AG04450 (cell line): Measurements from ENCODE around the gene KRTAP1-5. TPM values are rescaled to one million over a fixed set of nuclear protein-coding genes. Genes with fewer than 3 reads are reported as not detected.
"Not testable (repeated sequence)": the region's sequence is repeated elsewhere in the genome, so short reads cannot be mapped to it uniquely, and the experiment has no call there.

Experiments
- CTCF ChIA-PET: fragments of 300-600, 350-600 bp; formaldehyde crosslinking; extraction: SDS; loops from one replicate; lab custom pipeline; 2022; ENCODE audit warnings: antibody characterized with exemption, inconsistent platforms; lab: Charles Lee
- POLR2A ChIA-PET: fragments of 350-600 bp; formaldehyde crosslinking; extraction: SDS; loops from one replicate; lab custom pipeline; 2021; ENCODE audit warnings: antibody characterized with exemption, inconsistent platforms; lab: Yijun Ruan, JAX
- DNase-seq: peaks from one replicate; pipeline ENCODE4 v3.0.0-alpha.2; 2011; ENCODE audit warnings: low read depth, low spot score
- H3K27ac ChIP-seq: one replicate; pipeline ENCODE4 v1.5.1; 2012; ENCODE audit warnings: low read depth, low read length, control low read depth
- H3K27me3 ChIP-seq: one replicate; pipeline ENCODE4 v1.6.0; 2012; ENCODE audit warnings: low read length; ENCODE audit not compliant: control insufficient read depth, insufficient read depth
- H3K4me3 ChIP-seq: 2 replicates; pipeline ENCODE4 v1.5.1; 2011; ENCODE audit warnings: mild to moderate bottlenecking, low read depth, low read length, control low read depth
- H3K9me3 ChIP-seq: 2 replicates; pipeline ENCODE4 v1.5.1; 2012; ENCODE audit warnings: low read length; ENCODE audit not compliant: control insufficient read depth, insufficient read depth
- polyA plus RNA-seq: library from polyadenylated mRNA; depleted of rRNA; stranded (reverse); fragments of >200 nt; gene quantifications from 2 replicates; pipeline ENCODE4 v1.2.3, GENCODE V29; 2011
- TF ChIP-seq, protein P1 (sequence below): IDR thresholded peaks from 2 replicates; pipeline ENCODE4 v1.5.1; 2011; ENCODE audit warnings: low read depth, low read length, control low read depth, inconsistent platforms

The KRTAP1-5 gene
- polyA plus RNA-seq, 1 experiment, result 16.9 TPM

DNA sequence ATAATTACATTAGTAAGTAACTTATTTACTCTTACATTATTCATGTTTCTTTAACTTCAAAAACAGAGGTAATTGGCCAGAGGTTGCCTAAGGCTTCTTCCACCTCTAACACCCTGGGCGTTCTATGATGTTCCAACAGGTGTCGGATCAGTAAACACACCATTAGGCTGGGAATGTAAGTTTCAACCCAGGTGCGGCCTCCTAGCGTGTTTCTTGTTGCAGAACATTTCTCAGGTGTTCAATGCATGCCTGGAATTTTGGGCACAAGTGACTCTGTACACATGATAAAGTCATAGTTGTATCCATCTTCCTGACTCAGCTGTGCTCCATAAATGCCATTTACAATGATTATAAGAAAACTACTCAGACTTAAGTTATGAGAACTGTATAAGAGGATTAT, 27.0 kb upstream of the KRTAP1-5 start:
- Histone ChIP-seq H3K27me3 (no peaks in the 10 kb centered on the region), H3K4me3 (no peak overlapping the region), H3K27ac (no peak overlapping the region), H3K9me3 (no peaks in the 10 kb centered on the region)
- ChIA-PET POLR2A (no interaction called here), CTCF (no interaction called here)
- DNase-seq, result no peak
- TF ChIP-seq, protein P1, sequence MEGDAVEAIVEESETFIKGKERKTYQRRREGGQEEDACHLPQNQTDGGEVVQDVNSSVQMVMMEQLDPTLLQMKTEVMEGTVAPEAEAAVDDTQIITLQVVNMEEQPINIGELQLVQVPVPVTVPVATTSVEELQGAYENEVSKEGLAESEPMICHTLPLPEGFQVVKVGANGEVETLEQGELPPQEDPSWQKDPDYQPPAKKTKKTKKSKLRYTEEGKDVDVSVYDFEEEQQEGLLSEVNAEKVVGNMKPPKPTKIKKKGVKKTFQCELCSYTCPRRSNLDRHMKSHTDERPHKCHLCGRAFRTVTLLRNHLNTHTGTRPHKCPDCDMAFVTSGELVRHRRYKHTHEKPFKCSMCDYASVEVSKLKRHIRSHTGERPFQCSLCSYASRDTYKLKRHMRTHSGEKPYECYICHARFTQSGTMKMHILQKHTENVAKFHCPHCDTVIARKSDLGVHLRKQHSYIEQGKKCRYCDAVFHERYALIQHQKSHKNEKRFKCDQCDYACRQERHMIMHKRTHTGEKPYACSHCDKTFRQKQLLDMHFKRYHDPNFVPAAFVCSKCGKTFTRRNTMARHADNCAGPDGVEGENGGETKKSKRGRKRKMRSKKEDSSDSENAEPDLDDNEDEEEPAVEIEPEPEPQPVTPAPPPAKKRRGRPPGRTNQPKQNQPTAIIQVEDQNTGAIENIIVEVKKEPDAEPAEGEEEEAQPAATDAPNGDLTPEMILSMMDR, result no peak

GRCh38 chr17:41052566-41052965, 25.6 kb upstream of the KRTAP1-5 start:
- TF ChIP-seq, protein P1, result no peak
- Histone ChIP-seq H3K9me3 (no peaks in the 10 kb centered on the region), H3K4me3 (no peak overlapping the region), H3K27me3 (no peaks in the 10 kb centered on the region), H3K27ac (no peak overlapping the region)
- CTCF ChIA-PET, result no interaction called here
- POLR2A ChIA-PET, result no interaction called here
- DNase-seq, result no peak

DNA sequence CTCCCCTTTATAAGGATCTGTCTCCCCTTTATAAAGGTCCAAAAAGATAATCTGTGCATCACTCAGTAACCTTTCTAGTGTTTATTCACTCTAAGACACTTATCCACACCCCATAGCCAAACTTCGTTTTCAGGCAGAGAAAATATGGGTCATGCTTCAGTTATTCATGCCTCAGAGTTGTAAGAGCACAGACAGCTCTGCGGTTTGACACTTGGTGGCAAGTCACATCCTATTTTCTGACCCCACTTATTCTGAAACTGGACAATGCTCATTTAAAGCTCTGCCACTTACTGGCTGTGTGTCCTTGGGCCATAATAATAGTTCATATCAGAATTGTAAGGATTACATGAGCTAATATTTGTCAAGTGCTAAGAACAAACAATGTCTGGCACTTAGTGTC, 22.1 kb upstream of the KRTAP1-5 start:
- H3K4me3 ChIP-seq, result no peak overlapping the region
- DNase-seq, result no peak
- no peaks in the 10 kb centered on the region for H3K9me3 ChIP-seq
- H3K27me3 ChIP-seq, result no peaks in the 10 kb centered on the region
- POLR2A ChIA-PET, result interaction anchor here (1.1 kb wide), 1 partner anchor 640 kb away, joined by 4 read pairs; no protein-coding TSS in a partner anchor
- CTCF ChIA-PET, result no interaction called here
- H3K27ac ChIP-seq, result no peak overlapping the region
- TF ChIP-seq, protein P1, result no peak

DNA sequence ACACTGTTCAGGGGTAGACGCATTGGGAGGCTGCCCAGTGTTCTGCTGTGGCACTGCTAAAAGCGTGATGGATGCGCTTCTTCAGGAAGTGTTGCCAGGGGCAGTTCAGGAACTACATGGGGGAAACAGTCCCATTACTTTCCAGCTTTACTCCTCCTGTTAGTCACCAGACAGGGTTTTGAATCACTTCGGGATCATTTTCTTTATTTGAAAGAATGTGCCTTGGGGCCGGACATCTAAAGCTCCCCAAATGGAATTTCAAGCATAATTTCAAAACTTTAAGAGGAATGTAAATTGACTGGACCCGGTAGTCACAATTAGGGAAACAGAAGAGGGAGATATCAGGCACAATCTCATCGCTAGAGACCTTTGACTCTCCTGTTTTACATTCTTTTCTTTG, 21.4 kb upstream of the KRTAP1-5 start:
- ChIA-PET CTCF (interaction anchor here (1.1 kb wide), 1 partner anchor 83 kb away, joined by 3 read pairs; no protein-coding TSS in a partner anchor), POLR2A (interaction anchor here (1.0 to 1.1 kb wide), 2 partner anchors 13 to 641 kb away, joined by 3 to 4 read pairs; no protein-coding TSS in a partner anchor)
- DNase-seq, result no peak
- TF ChIP-seq, protein P1, result no peak
- Histone ChIP-seq H3K4me3 (no peak overlapping the region), H3K27ac (peak overlapping the region; percentile 57), H3K9me3 (no peaks in the 10 kb centered on the region), H3K27me3 (no peaks in the 10 kb centered on the region)

DNA sequence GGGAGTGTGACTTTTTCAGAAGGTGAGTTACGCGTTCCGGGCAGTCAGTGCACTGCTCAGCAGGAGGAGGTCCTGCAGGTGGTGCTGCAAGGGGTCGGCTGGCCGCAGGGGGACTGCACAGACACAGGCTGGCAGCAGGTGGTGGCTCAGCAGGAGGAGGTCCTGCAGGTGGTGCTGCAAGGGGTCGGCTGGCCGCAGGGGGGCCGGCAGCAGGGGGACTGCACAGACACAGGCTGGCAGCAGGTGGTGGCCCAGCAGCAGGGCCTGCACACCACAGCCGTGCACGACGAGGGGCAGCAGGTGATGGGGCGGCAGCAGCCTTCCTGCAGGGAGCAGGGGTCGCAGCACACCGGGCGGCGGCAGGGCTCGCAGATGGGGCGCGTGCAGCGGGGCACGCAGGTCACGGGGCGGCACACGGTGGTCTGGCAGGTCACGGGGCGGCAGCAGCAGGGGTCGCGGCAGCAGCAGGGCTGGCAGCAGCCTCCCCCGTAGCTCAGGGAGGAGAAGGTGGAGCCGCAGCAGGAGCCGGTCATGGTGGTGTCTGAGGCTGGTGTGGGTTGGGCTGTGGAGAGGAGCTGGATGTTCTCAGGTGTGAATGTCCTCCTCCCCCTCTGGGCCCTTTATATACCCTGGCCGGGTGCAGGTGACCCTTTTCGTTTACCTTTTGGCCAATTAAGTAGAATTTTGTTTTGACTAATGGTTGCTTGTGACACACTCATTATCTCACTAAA, 19.9 kb upstream of the KRTAP1-5 start, which contains the start of gene KRTAP2-1:
Gene KRTAP2-1 (minus strand): TSS at position 582 of the 731 bp plus-strand sequence. CDS start 49 bp downstream, at position 533.
- H3K9me3 ChIP-seq, H3K4me3 ChIP-seq, H3K27me3 ChIP-seq, POLR2A ChIA-PET, DNase-seq, CTCF ChIA-PET: not testable (repeated sequence)
- H3K27ac ChIP-seq, result peak within 1 kb of the TSS; percentile 57
